ENCODE results near the gene ADCK1.

- TF ChIP-seq CTCF (IDR thresholded peaks at IDR 0.05 in 4 of 5, conservative IDR thresholded peaks at IDR 0.05 in 1 of 5) = no peak
- no peak for TF ChIP-seq POLR2A (IDR thresholded peaks at IDR 0.05)
Measured at GRCh38 chr14:77979171-77979570, 179.3 kb downstream of the ADCK1 start.
